T-helper 9 cell (primary cell): ENCODE results near the gene CYP2C9.
"Not testable (repeated sequence)": the region's sequence is repeated elsewhere in the genome, so short reads cannot be mapped to it uniquely, and the experiment has no call there.

ENCODE experiments used
- DNase-seq: peaks from one replicate; pipeline ENCODE4 v3.0.0-alpha.2; 2020
- total RNA-seq, 2 donors: gene quantifications; one replicate each; lab custom pipeline; 2026; lab: John Stamatoyannopoulos, UW

Gene CYP2C9
- total RNA-seq: 0 to 0.24 reads per million in 2 donors

DNA sequence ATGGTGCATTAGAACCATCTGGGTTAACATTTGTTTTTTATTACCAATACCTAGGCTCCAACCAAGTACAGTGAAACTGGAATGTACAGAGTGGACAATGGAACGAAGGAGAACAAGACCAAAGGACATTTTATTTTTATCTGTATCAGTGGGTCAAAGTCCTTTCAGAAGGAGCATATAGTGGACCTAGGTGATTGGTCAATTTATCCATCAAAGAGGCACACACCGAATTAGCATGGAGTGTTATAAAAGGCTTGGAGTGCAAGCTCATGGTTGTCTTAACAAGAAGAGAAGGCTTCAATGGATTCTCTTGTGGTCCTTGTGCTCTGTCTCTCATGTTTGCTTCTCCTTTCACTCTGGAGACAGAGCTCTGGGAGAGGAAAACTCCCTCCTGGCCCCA, at the start of gene CYP2C9:
Gene CYP2C9 (plus strand): TSS at position 276 of the 400 bp plus-strand sequence. CDS start 25 bp downstream, at position 301.
- DNase-seq: no peak

DNA sequence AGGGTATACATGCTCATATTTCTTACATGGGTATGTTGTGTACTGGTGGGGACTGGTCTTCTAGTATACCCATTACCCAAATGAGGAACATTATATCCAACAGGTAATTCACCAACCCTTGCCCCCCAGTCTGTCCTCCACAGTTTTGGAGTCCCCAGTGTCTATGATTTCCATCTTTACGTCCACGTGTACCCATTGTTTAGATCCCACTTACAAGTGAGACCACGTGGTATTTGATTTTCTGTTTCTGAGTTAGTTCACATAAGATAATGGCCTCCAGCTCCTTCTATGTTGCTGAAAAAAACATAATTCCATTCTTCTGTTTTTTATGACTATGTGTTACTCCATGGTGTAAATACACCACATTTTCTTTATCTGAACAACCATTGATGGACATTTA, 49.3 kb upstream of the CYP2C9 start:
- no peak for DNase-seq

DNA sequence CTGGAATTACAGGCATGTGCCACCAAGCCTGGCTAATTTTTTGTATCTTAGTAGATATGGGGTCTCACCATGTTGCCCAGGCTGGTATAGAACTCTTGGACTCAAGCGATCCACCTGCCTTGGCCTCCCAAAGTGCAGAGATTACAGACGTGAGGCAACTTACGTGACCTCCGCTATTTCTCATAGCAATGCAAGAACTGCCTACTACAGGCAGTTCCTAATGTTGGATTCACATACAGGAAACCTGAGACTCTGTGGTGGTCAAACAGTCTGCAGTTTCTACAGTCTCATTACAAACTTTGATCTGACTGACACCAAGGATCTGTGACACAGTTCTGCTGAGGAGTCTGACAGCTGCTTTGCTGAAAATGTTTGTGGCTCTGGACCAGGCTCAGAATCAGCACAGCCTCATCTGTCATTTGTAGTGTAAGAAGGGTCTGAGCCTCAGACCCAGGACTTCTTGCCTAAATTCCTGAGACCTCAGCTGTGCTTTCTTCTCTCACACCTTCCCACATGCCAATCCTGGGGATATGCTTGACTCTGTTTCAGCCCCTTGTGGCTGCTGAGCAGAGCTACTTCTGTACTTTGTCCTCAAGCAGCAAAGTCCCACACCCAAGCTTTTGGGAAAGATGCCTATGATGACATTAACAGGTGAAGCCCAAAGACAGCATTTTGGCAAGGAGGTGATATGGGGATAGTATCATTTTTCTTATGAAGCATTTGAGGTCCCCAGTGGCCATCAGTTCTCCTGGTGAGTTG, 48.0 kb upstream of the CYP2C9 start:
- no peak for DNase-seq

DNA sequence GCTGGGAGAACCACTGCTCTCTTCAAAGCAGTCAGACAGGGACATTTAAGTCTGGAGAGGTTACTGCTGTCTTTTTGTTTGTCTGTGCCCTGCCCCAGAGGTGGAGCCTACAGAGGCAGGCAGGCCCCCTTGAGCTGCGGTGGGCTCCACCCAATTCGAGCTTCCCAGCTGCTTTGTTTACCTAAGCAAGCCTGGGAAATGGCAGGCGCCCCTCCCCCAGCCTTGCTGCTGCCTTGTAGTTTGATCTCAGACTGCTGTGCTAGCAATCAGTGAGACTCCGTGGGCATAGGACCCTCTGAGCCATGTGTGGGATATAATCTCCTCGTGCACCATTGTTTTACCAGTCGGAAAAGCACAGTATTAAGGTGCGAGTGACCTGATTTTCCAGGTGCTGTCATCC, 40.0 kb upstream of the CYP2C9 start:
- not testable (repeated sequence) for DNase-seq

DNA sequence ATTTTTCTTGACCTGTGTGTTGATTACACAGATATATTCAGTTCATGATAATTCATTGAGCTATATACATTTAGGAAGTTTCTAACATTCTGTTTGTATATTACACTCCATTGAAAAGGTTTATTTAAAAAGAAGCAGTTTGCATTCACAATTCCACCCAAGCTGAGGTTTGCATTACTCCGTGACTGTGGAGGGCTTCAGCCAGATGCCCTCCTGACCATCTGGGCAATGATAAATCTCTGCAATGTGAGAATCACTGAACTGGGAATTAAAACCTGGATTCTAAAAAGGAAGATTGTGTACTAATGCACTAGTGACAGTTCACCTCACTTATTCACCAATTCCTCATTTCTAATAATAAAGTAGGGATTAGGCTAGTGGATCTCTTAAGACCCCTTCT, 36.4 kb upstream of the CYP2C9 start:
- DNase-seq: no peak

DNA sequence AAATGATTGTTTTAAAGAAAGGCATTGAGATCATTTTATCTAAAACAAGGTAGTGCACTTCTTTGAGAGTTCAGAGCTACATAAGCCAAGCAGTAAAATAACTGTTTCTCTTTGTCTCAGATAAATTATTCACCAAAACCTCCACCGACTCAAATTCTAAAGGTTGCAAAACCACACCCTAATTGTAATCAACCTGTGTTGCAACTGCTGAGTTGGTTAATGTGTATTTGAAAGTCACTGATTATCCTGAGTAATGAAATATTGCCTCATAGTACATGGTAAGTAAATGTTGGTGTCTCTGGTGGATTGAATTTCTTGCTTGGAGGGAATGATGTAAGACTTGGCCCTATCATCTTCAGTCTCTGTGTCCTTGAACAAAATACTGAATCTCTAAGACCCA, 35.9 kb upstream of the CYP2C9 start:
- DNase-seq: no peak

DNA sequence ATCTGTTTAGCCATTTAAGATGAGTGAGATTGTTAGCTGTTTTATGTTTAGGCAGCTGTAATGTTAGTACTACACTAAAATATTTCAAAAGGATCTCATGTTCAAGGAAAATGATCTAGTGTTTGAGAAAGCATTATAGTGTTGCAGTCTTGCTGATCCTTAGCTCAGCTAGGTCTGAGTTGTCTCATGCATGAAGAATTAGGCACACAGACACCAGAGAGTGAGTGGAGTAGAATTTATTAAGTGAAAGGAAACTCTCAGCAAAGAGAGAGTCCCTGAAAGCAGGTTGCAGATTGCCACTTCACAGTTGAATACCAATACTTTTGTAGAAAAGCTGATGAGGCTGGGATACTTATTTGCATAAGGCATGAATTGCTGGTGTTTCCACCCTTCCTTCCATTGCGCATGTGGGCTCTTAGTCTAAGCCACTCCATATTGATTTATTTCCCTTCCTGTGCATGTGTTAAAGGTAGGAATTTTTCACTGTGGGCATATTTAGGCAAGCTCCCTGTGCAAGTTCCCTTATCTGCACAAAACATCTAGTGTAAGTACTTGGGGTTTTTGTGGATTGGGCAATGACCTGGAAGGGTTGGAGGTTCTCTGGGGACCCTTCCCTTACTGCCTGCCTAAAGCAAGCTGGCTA, 33.8 kb upstream of the CYP2C9 start:
- not testable (repeated sequence) for DNase-seq

DNA sequence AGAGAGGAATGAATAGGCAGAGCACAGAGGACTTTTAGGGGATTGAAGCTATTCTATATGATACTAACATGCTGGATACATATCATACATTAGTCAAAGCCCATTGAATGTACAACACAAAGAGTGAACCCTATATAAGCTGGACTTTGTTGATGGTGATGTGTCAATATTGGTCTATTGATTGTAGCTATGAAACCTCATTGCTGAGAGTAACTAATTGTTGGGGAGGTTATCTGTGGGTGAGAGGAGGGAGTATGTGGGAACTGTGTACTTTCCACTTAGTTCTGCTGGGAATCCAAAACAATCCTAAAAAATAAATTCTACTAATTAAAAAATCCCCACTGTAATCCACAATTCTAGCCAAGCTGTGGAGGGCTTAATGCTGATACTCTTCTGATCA, 22.0 kb upstream of the CYP2C9 start:
- DNase-seq: no peak

DNA sequence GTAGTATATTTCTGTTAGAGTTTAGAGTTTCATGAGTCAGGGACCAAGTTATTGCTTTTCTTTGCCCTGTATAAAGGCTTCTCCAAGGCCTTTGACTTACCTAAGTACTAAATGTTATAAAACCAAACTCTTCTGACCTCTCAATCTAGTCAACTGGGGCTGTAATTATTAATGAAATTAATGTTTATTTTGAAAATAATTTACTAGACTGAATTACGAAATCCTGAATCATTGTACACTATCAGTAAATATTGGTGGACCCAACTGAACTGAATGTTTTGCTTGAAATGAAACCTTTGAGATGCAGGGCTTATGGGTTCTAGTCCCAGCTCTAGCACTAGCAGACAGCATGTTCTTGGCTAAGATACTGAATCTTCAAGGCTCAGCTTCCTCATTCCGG, 1.7 kb upstream of the CYP2C9 start:
- no peak for DNase-seq

DNA sequence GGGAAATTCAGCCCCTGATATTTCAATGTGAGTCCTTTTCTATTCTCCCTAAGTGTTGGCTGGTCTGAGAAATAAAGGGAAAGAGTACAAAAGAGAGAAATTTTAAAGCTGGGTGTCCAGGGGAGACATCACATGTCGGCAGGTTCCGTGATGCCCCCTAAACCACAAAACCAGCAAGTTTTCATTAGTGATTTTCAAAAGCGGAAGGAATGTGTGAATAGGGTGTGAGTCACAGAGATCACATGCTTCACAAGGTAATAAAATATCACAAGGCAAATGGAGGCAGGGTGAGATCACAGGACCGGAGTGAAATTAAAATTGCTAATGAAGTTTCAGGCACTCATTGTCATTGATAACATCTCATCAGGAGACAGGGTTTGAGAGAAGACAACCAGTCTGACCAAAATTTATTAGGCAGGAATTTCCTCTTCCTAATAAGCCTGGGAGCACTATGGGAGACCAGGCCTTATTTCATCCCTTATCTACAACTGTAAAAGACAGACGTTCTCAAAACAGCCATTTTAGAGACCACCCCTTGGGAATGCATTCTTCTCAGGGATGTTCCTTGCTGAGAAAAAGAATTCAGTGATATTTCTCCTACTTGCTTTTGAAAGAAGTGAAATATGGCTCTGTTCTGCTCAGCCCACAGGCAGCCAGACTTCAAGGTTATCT, 5.1 kb downstream of the CYP2C9 start:
- not testable (repeated sequence) for DNase-seq

DNA sequence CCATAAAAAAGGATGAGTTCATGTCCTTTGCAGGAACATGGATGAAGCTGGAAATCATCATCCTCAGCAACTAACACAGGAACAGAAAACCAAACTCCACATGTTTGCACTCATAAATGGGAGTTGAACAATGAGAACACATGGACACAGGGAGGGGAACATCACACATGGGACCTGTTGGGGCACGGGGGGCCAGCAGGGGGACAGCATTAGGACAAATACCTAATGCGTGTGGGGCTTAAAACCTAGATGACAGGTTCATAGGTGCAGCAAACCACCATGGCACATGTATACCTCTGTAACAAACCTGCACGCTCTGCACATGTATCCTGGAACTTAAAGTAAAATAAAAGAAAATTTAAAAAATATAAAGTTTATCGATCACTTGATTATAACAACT, 7.7 kb downstream of the CYP2C9 start:
- not testable (repeated sequence) for DNase-seq

DNA sequence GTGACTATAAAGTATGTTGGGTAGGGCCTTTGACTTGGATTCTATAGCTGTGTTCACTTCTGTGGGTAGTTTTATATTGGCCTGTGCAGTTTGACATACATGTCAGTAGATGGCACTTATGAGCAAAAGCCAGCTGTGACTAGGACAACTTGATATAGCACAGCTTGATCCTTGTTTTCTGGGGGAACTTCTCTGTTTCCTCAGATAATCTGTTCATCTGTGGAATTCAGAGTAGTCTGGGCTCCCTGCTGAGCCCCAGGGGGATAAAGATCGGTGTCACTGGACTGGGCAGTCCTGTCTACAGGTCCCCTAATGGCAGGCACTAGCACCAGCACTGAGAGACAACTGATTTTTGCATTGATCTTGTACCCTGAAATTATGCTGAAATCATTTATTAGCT, 25.4 kb downstream of the CYP2C9 start:
- DNase-seq: no peak

DNA sequence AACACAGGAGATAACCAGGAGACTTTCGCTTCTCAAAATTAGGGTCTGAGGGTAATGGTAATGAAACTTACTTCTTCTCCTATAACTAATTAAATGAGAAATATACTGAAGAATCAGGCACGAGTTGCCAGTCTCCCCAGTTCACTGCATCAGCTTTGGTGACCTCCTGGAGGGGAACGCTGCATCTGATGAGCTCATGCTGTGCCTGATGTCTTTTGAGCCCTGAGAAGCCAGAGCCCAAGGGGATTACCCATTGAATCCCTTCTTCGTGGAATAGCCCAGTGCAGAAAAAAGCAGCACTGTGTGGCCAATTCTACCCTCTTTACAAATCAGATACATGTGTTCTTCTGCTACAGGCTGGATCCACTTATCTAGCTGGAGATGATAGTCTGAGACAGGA, 45.1 kb downstream of the CYP2C9 start:
- DNase-seq: no peak

DNA sequence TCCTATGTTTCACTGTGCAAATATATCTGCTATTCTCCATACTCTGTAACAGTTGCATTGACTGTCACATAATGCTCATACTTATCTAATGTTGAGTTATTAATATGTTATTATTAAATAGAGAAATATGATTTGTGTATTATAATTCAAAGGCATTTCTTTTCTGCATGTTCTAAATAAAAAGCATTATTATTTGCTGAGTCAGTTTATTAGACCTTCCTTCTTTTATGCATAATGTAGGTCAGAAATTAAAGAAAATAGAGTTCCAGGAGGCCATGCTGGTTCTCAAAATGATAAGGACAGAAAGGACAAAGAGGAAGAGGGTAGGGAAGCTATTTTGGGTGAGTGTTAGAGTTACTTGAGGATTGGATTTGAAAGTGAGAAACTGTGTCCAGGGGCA, 50.7 kb downstream of the CYP2C9 start:
- no peak for DNase-seq

DNA sequence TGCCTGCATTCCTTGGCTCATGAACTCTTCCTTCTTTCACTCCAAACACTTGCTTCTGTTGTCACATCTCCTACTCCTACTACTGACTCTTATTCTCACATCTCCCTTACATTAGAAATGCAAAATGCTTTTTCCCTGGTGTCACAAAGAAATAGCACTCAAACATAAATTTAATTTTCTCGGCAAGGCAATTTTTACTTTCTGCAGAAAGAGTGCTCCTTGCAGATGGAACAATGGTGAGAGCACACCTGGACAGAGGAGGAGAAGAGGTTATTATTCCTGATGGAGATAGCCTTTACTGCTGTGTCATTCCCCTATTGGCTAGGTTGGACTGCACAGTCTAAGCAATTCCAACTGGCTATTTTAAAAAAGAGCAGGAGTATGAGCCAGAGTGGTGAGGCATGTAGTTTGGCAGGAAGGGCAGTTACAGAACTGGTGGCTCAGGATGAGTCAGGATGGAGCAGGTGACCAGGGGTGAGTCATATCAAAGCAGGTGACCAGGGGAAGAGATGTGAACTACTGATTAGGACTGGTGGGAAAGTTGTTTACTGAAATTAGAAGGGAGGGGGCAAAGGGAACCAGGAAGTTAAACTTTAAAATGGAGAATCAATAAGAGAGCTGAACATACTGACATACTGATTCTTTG, 52.9 kb downstream of the CYP2C9 start:
- DNase-seq: no peak

DNA sequence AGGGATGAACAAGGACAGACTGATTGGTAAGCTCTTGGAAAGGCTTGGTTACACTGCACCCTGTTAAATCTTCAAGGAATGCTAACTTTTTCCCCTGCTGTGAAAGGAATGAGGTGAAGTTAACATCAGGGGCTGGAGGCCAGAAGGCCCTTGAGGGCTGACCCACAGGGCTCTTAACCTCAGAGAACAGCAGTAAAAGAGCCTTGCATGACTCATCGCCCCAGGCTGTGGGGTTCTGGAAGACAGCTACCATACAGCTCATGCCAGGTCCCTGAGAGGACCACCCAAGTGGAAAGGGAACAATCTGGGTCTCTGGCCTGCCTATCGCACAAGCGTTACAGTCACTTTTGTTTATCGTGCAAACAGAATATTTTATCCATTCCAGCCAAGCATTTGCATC, 54.4 kb downstream of the CYP2C9 start:
- no peak for DNase-seq

DNA sequence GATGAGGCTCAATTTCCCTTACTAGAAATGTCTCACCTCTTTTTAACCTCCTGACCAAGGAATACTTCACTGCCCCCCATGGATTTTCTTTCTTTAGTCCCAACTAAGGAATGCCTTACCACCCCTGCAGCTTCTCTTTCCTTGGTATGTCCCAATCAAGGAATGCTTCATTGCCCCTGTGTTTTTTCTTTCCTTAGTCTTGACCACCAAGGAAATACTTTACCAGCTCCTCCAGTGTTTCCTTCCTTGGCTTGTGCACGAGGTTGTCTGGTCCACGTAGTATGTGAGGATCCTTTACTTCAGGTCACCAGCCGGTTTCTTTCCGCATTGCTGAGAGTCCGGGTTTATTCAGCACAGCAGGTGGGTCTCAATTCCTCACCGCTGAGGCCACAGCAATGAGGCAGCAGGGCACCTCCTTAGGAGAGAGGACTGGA, 59.3 kb downstream of the CYP2C9 start:
- no peak for DNase-seq

DNA sequence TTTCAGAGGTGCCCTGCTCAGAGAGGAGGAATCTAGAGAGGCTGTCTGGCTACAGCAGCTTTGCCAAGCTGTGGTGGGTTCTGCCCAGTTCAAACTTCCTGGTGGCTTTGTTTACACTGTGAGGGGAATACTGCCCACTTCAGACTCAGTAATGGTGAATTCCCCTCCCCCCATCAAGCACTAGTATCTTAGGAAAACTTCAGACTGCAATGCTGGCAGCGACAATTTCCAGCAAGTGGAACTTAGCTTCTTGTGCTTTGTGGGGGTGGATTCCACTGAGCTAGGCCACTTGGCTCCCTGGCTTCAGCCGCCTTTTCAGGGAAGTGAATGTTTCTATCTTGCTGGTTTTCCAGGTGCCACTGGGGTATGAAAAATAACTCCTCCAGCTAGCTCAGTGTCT, 88.0 kb downstream of the CYP2C9 start:
- DNase-seq: no peak

DNA sequence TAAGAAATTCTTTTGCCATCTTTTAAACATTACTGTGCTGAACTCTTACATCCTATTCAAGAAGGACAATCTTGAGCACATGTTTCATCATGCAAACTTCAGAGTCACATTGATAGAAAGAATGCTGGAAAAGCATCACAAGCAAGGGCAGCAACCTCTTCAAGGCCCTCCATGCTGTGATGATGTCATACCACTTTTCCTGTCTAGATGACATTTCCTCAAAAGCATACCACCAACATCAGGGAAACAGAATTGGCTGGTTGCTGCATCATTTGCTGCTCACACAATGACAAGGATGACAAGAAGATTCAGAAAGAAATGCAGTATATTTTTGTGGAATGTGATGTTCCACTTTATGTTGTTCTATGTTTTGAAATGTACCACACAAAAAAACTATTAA, 93.2 kb downstream of the CYP2C9 start:
- no peak for DNase-seq

DNA sequence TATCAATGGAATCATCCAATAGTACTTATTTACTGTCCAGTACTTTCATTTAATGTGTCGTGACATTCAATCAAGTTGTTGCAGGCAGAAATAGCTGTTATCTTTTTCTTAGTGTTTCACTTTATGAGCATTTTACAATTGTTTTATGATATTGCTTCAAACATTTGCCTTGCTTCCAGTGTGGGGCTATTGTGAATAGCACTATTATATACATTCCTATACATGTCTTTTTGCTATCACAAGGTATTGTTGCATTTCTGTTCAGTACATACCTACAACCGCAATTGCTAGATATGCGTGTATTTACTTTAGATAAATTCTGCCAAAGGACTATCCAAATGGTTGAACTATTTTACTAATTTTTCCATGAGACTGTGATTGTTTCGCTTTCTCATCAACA, 95.9 kb downstream of the CYP2C9 start:
- DNase-seq: no peak

DNA sequence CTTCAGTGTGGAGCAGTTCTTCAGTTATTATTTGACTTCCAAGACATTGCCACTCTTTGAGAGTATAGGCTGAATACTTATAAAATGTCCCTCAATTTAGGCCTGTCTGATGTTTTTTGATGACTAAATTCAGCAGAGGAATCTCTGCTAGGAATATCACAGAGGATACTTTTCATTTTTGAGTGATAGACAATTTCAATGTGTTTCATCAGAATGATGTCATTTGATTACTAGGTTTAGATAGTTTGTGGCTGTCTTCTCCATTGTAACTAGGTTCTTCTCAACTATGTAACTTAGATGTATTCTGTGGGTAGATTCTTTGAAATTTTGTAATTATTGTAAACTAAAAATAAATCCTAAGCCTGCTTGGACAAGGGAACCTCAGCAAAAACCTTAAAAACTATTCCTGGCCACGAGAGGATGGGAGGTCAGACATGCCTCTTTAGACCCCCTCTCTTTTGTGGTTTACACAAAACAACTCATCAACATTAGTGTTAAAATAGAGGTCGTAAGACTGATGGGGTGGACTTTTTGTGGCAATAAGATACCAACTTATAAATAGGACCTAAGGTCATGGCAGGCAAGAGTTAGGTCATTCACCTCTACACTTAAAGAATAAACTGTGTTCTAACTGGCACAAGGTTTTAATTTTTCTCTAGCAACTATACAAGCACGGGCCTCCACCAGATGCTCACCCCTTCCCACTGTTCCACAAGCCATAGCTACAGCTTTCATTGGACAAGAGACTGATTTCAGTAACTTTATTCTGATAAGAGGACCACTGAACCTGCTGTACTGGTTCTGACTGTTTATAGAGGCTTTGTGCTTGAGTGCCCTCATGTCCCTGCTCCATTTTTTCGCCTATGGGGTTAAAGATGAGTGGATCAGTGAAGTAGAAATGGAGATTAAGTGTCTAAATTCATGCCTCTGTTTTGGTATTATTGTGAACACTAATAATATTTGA, 97.2 kb downstream of the CYP2C9 start:
- no peak for DNase-seq

DNA sequence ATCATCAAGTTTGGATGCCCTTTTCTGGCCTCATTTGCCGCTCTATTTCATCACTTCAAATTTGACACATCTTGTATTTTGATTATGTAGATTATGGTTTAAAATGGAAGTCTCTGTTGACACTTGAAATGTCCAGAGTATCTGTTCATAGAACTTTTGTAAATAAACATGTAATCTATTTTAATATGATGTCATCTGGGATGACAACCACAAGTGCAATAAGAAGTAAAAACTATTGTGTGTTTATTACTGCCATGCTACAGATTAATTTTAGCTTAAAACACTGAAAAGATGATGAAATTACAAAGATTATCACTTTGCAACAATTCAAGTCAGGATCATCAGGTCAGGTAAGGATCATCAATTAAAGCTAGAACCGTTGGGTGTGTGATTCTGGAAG, 100.8 kb downstream of the CYP2C9 start:
- DNase-seq: no peak
